ENCODE data around the gene GRID2IP. TPM values are rescaled to one million over a fixed set of nuclear protein-coding genes. Genes with fewer than 3 reads are reported as not detected.

The GRID2IP gene
- total RNA-seq, 1 donor from 2014 or later: 0.08 TPM

DNA sequence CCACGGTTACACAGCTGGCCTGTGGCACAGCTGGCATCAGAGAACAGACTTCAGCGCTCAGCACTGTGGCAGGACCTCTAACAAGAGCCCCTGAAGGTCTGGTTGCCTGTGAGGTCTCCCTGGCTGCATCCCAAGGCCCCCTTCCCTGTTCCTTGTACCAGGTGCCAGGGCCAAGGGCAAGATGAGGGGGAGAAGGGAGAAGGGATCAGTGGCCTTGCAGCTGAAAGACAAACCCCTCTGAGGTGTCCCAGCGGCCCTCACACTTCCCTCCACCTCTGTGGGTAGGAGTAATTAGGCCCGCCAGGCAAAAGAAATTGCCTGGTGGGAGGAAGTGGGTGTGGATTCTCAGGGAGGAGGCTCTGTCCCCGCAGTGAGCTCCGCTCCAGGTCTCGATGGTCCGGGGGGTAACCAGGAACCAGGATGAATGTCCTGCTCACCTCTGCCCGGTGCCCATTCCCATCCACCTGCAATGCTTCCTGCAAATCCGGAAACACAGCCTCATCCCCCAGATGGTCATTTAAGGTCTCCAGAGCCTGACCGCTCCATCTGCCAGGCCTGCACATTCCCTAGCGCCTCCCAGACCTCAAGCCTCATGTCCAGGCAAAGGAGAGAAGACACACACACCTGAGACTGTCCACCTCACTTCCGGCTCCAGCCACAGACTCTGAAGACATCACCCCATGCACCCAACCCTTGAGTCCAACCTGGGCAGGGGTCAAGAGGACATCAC, 22.7 kb downstream of the GRID2IP start:
- H3K27ac Mint-ChIP-seq: no peak overlapping the region
- no peaks in the 10 kb centered on the region for H3K36me3 Mint-ChIP-seq (ENCODE audit: low read depth)
- H3K4me1 Mint-ChIP-seq (ENCODE audit: low read depth): no peaks in the 10 kb centered on the region
- intact Hi-C loops (cut with micrococcal nuclease): no loop called here
- no peaks in the 10 kb centered on the region for H3K9me3 Mint-ChIP-seq
- no peak for DNase-seq (ENCODE audit: low spot score)
- H3K27me3 Mint-ChIP-seq (ENCODE audit: insufficient read depth): peaks cover 46% of the 10 kb centered on the region
- no peak overlapping the region for H3K4me3 Mint-ChIP-seq

- no peaks in the 10 kb centered on the region for H3K9me3 Mint-ChIP-seq
- intact Hi-C loops (cut with micrococcal nuclease): no loop called here
- no peaks in the 10 kb centered on the region for H3K4me1 Mint-ChIP-seq (ENCODE audit: low read depth)
- peak overlapping the region; percentile 32 for H3K4me3 Mint-ChIP-seq
- no peaks in the 10 kb centered on the region for H3K36me3 Mint-ChIP-seq (ENCODE audit: low read depth)
- peaks cover 40% of the 10 kb centered on the region for H3K27me3 Mint-ChIP-seq (ENCODE audit: insufficient read depth)
- H3K27ac Mint-ChIP-seq: no peak overlapping the region
- DNase-seq (ENCODE audit: low spot score): no peak
Observed at GRCh38 chr7:6526997-6527378, 24.3 kb downstream of the GRID2IP start.

- H3K9me3 Mint-ChIP-seq: no peaks in the 10 kb centered on the region
Observed at GRCh38 chr7:6520163-6520981, 30.9 kb downstream of the GRID2IP start.

GRCh38 chr7:6516387-6516983, 34.8 kb downstream of the GRID2IP start:
- no peaks in the 10 kb centered on the region for H3K36me3 Mint-ChIP-seq (ENCODE audit: low read depth)
- H3K4me1 Mint-ChIP-seq (ENCODE audit: low read depth): peaks cover 7% of the 10 kb centered on the region
- no peak overlapping the region for H3K27ac Mint-ChIP-seq
- peak overlapping the region; percentile 67 for H3K4me3 Mint-ChIP-seq
- peaks cover 6% of the 10 kb centered on the region for H3K27me3 Mint-ChIP-seq (ENCODE audit: insufficient read depth)
- no peaks in the 10 kb centered on the region for H3K9me3 Mint-ChIP-seq
- peak; percentile 49 for DNase-seq (ENCODE audit: low spot score)
- intact Hi-C loops (cut with micrococcal nuclease): loop anchor here (1.0 to 10.0 kb wide), 5 partner anchors 42 to 1778 kb away; no protein-coding TSS in a partner anchor

More at GRCh38 chr7:6520163-6520981, 30.9 kb downstream of the GRID2IP start:
- no peak overlapping the region for H3K4me3 Mint-ChIP-seq
- peaks cover 7% of the 10 kb centered on the region for H3K4me1 Mint-ChIP-seq (ENCODE audit: low read depth)
- H3K27me3 Mint-ChIP-seq (ENCODE audit: insufficient read depth): peaks cover 4% of the 10 kb centered on the region
- no peak overlapping the region for H3K27ac Mint-ChIP-seq
- intact Hi-C loops (cut with micrococcal nuclease): no loop called here
- H3K36me3 Mint-ChIP-seq (ENCODE audit: low read depth): no peaks in the 10 kb centered on the region
- DNase-seq (ENCODE audit: low spot score): no peak

GRCh38 chr7:6513541-6513940, 37.7 kb downstream of the GRID2IP start:
- DNase-seq (ENCODE audit: low spot score): no peak
- intact Hi-C loops (cut with micrococcal nuclease): loop anchor here (10.0 kb wide), 1 partner anchor 1781 kb away; no protein-coding TSS in a partner anchor
- Mint-ChIP-seq H3K9me3 (no peaks in the 10 kb centered on the region), H3K36me3 (ENCODE audit: low read depth) (no peaks in the 10 kb centered on the region), H3K27me3 (ENCODE audit: insufficient read depth) (peaks cover 6% of the 10 kb centered on the region), H3K4me1 (ENCODE audit: low read depth) (peaks cover 7% of the 10 kb centered on the region), H3K27ac (no peak overlapping the region), H3K4me3 (no peak overlapping the region)

DNA sequence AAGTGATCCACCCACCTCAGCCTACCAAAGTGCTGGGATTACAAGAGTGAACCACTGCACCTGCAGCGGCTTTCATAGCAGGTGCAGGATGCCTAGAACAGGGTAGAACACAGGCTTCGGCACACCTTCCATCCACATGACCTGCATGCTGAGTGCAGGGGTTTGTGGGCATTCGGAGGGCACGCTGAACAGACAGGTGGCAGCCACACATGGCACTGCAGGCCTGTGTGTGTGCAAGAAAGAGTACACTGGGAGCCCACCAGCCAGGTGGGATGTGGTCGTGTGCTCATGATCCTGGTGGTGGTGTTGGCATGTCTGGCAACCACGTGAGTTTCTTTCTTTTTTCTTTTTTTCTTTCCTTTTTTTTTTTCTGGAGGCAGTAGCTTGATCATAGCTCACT, 38.4 kb downstream of the GRID2IP start:
- no peak overlapping the region for H3K27ac Mint-ChIP-seq
- no peak overlapping the region for H3K4me3 Mint-ChIP-seq
- no peaks in the 10 kb centered on the region for H3K9me3 Mint-ChIP-seq

GRCh38 chr7:6510476-6511133, 40.7 kb downstream of the GRID2IP start:
- Mint-ChIP-seq H3K27ac (no peak overlapping the region), H3K27me3 (ENCODE audit: insufficient read depth) (peaks cover 2% of the 10 kb centered on the region), H3K4me1 (ENCODE audit: low read depth) (no peaks in the 10 kb centered on the region), H3K9me3 (no peaks in the 10 kb centered on the region), H3K36me3 (ENCODE audit: low read depth) (no peaks in the 10 kb centered on the region), H3K4me3 (no peak overlapping the region)
- intact Hi-C loops (cut with micrococcal nuclease): loop anchor here (10.0 kb wide), 1 partner anchor 1784 kb away; no protein-coding TSS in a partner anchor
- no peak for DNase-seq (ENCODE audit: low spot score)

More for the DNA sequence above, 38.4 kb downstream of the GRID2IP start:
- intact Hi-C loops (cut with micrococcal nuclease): loop anchor here (10.0 kb wide), 1 partner anchor 1782 kb away; no protein-coding TSS in a partner anchor
- peaks cover 7% of the 10 kb centered on the region for H3K4me1 Mint-ChIP-seq (ENCODE audit: low read depth)
- no peak for DNase-seq (ENCODE audit: low spot score)
- H3K27me3 Mint-ChIP-seq (ENCODE audit: insufficient read depth): peaks cover 6% of the 10 kb centered on the region
- H3K36me3 Mint-ChIP-seq (ENCODE audit: low read depth): no peaks in the 10 kb centered on the region

- no peaks in the 10 kb centered on the region for H3K36me3 Mint-ChIP-seq (ENCODE audit: low read depth)
- no peaks in the 10 kb centered on the region for H3K27me3 Mint-ChIP-seq (ENCODE audit: insufficient read depth)
- no peaks in the 10 kb centered on the region for H3K4me1 Mint-ChIP-seq (ENCODE audit: low read depth)
- H3K4me3 Mint-ChIP-seq: no peak overlapping the region
- intact Hi-C loops (cut with micrococcal nuclease): no loop called here
- H3K27ac Mint-ChIP-seq: no peak overlapping the region
- no peak for DNase-seq (ENCODE audit: low spot score)
- no peaks in the 10 kb centered on the region for H3K9me3 Mint-ChIP-seq
Observed at GRCh38 chr7:6508950-6509349, 42.3 kb downstream of the GRID2IP start.

- H3K27me3 Mint-ChIP-seq (ENCODE audit: insufficient read depth): no peaks in the 10 kb centered on the region
- no peaks in the 10 kb centered on the region for H3K9me3 Mint-ChIP-seq
- H3K4me3 Mint-ChIP-seq: no peak overlapping the region
- no peak overlapping the region for H3K27ac Mint-ChIP-seq
- H3K4me1 Mint-ChIP-seq (ENCODE audit: low read depth): no peaks in the 10 kb centered on the region
- no peak for DNase-seq (ENCODE audit: low spot score)
- H3K36me3 Mint-ChIP-seq (ENCODE audit: low read depth): no peaks in the 10 kb centered on the region
- intact Hi-C loops (cut with micrococcal nuclease): no loop called here
Observed at GRCh38 chr7:6508539-6508938, 42.7 kb downstream of the GRID2IP start.

GRCh38 chr7:6507906-6508305, 43.4 kb downstream of the GRID2IP start:
- Mint-ChIP-seq H3K4me1 (ENCODE audit: low read depth) (no peaks in the 10 kb centered on the region), H3K36me3 (ENCODE audit: low read depth) (no peaks in the 10 kb centered on the region), H3K27me3 (ENCODE audit: insufficient read depth) (no peaks in the 10 kb centered on the region), H3K9me3 (no peaks in the 10 kb centered on the region), H3K4me3 (no peak overlapping the region), H3K27ac (no peak overlapping the region)
- no peak for DNase-seq (ENCODE audit: low spot score)
- intact Hi-C loops (cut with micrococcal nuclease): no loop called here

DNA sequence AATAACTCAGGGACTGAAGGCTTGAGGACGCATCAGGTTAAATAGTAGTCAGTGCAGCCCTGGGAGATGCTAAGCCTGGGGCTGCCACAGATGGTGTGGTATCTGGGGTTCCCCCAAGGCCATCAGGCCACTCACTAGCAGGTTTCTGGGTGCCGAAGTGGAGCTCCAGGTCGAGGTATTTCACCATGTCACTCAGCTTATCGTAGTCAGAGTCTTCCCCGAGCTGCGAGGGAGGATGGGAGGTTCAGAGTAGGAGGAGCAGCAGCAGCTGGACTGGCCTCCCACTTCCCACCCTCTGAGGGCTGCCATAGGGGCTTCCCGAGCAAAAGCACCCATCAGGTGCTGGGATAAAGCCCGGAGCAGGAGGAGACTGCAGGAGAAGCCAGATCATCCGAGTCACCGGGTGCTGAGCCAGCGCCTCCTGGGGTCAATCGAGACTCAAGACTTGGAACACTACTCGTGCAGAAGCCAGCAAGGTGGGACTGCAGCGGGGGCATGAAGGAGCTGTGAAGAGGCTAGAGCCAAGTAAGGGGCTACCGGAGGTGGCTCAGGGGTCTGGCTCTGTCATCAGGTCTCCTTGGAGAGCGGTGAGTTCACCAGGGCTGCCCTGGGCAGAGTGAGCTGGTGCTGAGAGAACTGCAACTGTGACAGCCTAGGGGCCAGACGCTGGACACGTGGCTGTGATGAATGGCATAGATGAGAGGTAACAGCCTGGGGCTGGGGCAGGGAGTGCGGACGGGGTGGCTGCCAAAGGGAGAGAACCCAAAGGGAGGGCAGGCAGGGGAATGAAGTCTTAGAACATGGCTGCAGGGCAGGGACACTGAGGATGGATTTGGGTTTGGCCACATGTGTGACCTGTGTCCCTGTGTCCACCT, 45.3 kb downstream of the GRID2IP start:
- peaks cover 2% of the 10 kb centered on the region for H3K27me3 Mint-ChIP-seq (ENCODE audit: insufficient read depth)
- no peak for DNase-seq (ENCODE audit: low spot score)
- no peaks in the 10 kb centered on the region for H3K36me3 Mint-ChIP-seq (ENCODE audit: low read depth)
- no peaks in the 10 kb centered on the region for H3K4me1 Mint-ChIP-seq (ENCODE audit: low read depth)
- peak overlapping the region; percentile 90 for H3K4me3 Mint-ChIP-seq
- no peak overlapping the region for H3K27ac Mint-ChIP-seq
- no peaks in the 10 kb centered on the region for H3K9me3 Mint-ChIP-seq
- intact Hi-C loops (cut with micrococcal nuclease): no loop called here

DNA sequence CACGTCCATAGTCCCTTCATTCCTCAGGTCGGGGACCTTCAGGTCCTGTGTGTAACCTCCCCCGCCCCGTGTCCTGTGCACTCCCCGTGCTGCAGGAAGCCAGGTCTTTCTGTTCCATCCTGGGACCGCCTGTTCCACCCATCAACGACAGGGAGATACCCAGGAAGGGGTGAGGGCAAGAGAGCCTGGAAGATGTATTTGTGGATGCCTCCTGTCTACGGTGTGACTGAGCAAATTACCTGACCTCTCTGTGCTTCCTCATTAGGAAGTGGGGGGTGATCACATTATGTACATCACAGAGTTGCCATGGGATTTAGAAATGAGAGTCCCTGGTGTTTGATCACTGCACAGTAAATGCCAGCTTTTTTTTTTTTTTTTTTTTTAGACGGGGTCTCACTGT, 46.3 kb downstream of the GRID2IP start:
- Mint-ChIP-seq H3K27ac (no peak overlapping the region), H3K4me3 (peak overlapping the region; percentile 90), H3K27me3 (ENCODE audit: insufficient read depth) (peaks cover 2% of the 10 kb centered on the region), H3K4me1 (ENCODE audit: low read depth) (no peaks in the 10 kb centered on the region), H3K9me3 (no peaks in the 10 kb centered on the region), H3K36me3 (ENCODE audit: low read depth) (no peaks in the 10 kb centered on the region)
- DNase-seq (ENCODE audit: low spot score): no peak
- intact Hi-C loops (cut with micrococcal nuclease): no loop called here
